OCI-LY3 (cell line): Measurements from ENCODE around the gene CLEC10A.
"Not testable (repeated sequence)": the region's sequence is repeated elsewhere in the genome, so short reads cannot be mapped to it uniquely, and the experiment has no call there.

Source experiments
- EZH2phosphoT487 ChIP-seq: fragments of 200-600 bp; shearing (Covaris generic); IDR thresholded peaks from 2 replicates; pipeline ENCODE4 v1.6.1; 2018; ENCODE audit warnings: antibody characterized with exemption, mixed run types, low read depth
- TF ChIP-seq, protein P1 (sequence below): fragments of 200-600, 300-600 bp; sonication (generic); IDR thresholded peaks from 2 replicates; pipeline ENCODE4 v1.5.1; 2014; ENCODE audit warnings: antibody characterized with exemption, low read length, low read depth

- TF ChIP-seq, protein P1, sequence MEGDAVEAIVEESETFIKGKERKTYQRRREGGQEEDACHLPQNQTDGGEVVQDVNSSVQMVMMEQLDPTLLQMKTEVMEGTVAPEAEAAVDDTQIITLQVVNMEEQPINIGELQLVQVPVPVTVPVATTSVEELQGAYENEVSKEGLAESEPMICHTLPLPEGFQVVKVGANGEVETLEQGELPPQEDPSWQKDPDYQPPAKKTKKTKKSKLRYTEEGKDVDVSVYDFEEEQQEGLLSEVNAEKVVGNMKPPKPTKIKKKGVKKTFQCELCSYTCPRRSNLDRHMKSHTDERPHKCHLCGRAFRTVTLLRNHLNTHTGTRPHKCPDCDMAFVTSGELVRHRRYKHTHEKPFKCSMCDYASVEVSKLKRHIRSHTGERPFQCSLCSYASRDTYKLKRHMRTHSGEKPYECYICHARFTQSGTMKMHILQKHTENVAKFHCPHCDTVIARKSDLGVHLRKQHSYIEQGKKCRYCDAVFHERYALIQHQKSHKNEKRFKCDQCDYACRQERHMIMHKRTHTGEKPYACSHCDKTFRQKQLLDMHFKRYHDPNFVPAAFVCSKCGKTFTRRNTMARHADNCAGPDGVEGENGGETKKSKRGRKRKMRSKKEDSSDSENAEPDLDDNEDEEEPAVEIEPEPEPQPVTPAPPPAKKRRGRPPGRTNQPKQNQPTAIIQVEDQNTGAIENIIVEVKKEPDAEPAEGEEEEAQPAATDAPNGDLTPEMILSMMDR, result not testable (repeated sequence)
- TF ChIP-seq EZH2phosphoT487, result not testable (repeated sequence)
These were observed 47.5 kb upstream of the CLEC10A start for GRCh38 chr17:7127501-7127900.
